NCI-H69 (cell line): ENCODE data around the gene GBP2.
"Not testable (repeated sequence)": the region's sequence is repeated elsewhere in the genome, so short reads cannot be mapped to it uniquely, and the experiment has no call there.

Experiments
- DNase-seq: peaks from one replicate; lab custom pipeline; 2025; lab: John Stamatoyannopoulos, UW

GBP2 gene, protein sequence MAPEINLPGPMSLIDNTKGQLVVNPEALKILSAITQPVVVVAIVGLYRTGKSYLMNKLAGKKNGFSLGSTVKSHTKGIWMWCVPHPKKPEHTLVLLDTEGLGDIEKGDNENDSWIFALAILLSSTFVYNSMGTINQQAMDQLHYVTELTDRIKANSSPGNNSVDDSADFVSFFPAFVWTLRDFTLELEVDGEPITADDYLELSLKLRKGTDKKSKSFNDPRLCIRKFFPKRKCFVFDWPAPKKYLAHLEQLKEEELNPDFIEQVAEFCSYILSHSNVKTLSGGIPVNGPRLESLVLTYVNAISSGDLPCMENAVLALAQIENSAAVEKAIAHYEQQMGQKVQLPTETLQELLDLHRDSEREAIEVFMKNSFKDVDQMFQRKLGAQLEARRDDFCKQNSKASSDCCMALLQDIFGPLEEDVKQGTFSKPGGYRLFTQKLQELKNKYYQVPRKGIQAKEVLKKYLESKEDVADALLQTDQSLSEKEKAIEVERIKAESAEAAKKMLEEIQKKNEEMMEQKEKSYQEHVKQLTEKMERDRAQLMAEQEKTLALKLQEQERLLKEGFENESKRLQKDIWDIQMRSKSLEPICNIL

DNA sequence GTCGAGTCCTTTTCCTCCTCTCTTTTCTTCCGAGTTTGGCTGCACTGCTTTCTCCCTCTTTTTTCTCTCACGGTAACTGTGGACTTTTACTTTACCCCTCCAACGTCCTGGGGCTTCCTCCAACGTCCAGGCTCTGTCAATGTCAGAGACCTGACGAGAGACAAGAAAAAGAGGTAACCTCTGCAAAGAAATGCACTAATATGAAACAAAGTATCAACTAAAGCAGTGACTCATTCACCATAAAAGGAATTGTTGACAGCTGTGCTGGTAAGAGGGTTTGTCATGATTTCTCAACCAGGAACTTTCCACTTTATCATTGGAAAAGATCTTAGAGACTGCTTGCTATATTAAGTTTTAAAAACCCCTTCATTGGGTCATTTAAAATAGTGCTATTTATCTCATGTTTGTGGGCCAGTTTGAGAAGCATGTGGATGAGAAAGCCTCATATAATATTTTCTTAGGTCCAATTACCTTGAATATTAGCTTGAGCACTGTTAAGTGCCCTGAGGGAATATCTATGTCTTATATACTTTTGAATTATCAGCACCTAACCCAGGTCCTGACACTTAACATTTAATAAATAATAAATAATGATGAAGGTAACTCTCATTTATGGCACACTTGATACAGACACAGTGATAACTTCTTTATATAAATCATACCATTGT lies at the start of gene GBP2:
TSS of gene GBP2 (minus strand) at position 202 of the 668 bp plus-strand sequence. CDS start 4,148 bp downstream, outside the sequence.
- no peak for DNase-seq

DNA sequence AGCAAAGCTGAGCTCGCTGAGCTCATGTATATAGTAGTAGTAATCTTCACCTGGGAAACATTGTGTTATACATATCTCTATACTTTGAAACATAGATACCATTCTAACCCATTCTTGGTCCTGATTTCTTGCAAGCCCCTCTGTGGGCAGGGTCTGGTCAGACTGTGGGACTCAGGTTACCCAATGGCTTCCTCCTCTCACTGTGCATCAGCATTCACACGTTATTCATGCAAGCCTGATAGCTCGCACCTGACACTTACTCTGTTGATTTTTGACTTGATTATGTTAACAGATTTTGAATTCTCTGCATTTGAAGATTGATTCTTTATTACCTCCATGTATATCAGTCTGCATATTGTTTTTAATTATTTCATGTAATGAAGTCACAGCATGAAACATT lies 48.6 kb upstream of the GBP2 start:
- DNase-seq, result no peak

DNA sequence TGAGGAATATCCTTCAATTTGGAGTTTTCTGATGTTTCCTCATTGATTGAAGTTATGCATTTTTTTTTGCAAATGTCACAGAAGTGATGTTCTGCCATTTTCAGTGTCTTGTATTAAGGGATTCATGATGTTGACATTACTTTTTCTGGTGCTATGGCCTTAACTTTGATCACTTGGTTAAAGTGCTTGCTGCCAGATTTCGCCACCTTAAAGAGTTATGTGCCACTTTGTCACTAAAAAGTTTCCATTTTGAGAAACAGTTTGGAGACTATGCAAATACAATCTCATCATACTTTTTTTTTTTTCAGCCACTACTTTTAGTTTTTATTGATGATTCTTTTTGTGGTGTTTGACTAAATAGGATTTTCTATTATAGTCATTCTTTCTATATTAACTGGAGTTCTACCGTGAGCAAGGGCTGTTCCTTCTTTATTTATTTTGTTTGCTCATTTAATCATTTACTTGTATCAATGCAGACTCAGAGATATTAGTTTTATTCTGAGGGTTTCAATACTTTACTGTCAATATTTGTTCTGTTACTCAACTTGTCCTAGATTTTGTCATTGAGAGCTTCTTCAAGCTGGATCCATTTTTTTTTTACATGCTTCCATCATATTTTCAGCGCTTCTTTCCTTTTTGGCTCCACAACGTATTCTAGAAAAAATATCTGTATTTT lies 46.7 kb upstream of the GBP2 start:
- no peak for DNase-seq

DNA sequence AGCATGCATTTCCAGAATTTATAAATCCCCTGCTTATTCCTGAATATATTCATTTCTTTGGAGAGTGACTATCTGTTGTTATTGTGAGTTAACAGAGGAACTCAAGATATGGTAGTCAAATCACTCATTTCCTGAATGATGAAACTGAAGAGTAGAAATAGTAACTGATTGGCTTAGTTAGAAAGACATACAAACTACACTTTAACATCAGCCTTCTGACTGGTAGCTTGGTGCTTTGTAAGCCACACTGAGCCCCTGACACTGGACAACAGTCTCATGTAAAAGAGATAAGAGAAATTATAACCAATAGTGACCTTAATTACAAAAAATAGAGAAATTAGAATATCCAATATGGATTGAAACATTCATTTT lies 45.1 kb upstream of the GBP2 start:
- no peak for DNase-seq

DNA sequence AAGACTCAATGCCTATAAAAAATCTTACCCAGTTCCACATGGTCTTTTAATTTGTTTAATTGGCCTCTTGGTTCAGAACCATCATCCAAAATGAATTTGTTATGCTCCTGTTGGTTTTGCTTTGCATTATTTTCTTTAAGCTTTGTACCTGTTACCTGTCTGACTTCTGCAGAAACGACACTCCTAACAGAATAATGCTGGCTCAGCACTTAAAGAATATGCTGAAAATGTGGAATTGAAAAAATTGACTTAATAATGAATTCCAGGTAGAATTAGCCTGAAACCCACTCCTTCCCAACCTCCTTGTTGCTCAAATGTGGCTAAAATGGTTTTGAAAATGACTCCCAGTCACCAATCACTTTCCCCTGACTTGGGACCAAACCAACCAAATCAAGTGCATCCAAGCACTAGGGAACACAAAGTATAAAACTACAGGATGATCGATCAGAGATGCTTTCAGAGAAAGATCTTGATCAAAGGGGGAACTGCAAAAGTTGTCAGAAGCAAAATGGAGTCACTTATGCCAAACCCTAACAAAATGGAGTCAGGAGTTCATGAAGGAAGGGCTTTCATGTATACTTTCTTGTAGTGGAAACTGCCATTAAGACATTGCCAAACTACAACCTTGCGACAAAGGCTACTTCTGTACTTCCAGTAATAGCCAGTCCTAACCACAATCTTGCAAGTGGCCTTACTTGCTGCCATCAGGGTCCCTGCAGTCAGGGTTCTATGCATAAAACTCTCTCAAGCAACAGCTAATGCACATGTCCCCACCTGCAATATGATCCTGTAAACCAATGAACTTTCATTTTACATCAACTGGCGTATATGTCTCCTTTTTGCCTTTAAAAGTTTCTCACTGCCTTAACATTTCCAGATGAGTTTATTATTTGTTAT lies 44.5 kb upstream of the GBP2 start:
- DNase-seq, result no peak

DNA sequence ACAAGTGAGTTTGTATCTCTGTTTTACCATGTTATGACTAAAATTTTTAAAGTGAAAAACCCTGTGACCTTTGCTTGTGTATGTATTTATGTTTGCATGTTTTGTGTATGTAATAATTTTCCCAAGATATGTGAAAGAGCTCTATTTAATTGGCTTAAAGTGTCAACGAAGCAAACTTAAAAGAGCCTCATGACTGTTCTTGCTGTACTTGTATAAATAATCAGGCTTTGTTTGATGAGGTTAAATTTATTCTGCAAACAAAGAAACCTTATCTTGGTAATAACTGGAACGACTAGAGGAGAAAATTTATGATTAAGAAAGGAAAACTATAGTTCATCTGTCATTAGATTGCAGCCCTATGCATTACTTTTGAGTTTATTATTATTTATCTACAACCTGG lies 43.3 kb upstream of the GBP2 start:
- no peak for DNase-seq

DNA sequence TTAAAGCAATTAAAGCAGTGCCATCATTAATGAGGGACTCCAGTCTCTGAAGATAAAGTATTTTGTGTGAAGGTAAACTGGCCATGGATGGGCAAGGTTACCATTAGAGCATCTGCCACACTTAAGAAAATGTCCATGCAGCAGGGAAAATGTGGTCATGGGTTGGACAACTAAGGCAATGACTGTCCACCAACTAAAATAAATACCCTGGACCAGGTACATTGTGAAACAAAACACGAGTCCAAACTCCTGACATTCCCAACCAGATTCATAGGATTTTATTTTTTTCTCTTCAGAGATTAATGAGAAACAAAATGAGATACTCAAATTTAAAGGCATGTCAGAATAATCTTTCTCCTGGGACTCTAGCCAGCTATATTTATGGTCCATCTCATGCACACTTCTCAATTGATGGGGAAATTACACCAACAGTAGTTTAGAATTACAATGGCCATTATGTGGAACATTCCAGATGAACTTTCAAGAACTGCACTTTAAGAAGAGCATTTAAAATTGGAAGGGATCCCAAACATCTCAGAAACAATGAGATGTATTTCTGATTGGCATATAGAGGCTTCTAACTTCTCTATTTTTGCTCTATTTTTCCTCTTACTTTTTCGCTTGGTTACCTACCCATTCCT lies 41.8 kb upstream of the GBP2 start:
- DNase-seq, result peak; percentile 29

DNA sequence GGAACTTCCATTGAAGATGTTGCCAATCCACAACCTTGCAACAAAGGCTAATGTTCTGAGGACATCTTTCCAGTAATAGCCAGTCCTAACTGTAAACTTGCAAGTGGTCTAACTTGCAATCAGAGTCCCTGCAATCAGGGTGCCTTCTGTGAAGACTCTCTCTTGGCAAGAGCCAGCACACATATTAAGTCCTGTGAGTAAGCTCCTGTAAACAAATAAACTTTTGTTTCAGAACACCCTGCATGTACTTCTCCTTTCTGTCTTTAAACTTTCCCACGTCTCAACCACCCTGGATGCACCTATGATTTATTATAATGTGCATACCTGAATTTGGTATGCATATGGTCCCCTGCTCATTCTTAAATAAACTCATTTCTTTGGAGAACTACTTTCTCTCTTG lies 40.8 kb upstream of the GBP2 start:
- DNase-seq, result no peak

DNA sequence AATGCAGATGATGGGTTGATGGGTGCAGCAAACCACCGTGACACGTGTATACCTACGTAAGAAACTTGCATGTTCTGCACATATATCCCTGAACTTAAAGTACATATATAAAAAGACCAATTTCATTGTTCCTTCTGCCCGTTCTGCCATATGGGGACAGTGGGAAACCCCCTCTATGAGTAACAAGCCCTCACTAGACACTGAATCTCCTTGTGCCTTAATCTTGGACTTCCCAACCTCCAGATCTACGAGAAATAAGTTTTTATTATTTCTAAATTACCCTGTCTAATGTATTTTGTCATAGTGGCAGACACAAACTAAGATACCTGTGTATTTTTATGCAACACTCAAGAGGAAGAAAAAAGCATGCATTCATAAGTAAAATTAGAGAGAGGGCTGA lies 39.9 kb upstream of the GBP2 start:
- no peak for DNase-seq

DNA sequence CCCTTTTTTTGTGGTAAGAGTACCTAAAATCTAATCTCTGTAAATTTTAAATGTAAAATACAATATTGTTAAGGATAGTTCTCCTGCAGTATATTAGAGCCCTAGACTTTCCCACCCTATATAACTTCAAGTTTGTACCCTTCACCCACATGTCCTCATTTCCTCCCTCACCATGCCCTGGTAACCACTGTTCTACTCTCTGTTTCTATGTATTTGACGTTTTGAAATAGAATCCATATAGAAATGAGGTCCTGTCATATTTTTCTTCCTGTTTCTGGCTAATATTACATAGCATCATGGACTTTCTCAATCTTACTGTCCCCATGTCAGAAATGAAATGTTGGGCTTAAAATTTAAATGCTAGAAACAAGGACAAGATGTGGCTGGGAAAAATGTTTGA lies 25.1 kb upstream of the GBP2 start:
- DNase-seq, result no peak

DNA sequence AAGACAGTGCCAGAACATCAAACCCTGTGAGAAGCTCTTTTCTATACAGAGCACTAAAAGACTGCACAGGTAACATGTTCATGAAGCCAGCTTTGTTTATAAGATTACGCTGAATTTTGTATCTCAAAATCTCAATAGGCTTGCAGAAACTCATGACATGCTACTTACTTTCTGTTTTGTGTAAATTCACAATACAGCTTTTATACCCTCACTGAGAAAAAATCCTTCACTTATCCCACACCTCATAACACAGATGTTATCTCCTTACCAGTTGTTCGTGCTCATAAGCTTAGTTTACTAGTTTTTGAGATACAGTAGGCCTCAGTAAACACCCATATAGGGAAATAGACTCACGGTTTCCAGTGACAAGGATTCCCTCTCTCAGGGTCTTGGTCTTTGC lies 24.1 kb upstream of the GBP2 start:
- DNase-seq, result no peak

DNA sequence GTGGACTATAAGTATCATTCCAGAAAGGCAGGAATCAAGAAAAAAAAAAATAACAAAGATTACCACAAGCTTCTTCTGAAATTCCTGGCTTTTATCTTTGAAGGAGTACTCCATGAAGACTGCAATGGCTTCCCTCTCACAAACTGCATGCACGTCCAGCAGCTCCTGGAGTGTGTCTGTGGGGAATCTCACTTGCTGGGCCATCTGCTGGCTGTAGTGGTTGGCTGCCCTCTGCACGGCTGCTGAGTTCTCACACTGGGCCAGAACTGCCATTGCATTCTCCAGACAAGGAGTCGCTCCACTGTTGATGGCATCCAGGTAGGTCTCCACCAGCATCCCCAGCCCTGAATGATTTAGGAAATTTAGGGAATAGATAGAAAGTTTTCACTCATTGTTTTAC lies 23.3 kb upstream of the GBP2 start:
- peak; percentile 23 for DNase-seq

DNA sequence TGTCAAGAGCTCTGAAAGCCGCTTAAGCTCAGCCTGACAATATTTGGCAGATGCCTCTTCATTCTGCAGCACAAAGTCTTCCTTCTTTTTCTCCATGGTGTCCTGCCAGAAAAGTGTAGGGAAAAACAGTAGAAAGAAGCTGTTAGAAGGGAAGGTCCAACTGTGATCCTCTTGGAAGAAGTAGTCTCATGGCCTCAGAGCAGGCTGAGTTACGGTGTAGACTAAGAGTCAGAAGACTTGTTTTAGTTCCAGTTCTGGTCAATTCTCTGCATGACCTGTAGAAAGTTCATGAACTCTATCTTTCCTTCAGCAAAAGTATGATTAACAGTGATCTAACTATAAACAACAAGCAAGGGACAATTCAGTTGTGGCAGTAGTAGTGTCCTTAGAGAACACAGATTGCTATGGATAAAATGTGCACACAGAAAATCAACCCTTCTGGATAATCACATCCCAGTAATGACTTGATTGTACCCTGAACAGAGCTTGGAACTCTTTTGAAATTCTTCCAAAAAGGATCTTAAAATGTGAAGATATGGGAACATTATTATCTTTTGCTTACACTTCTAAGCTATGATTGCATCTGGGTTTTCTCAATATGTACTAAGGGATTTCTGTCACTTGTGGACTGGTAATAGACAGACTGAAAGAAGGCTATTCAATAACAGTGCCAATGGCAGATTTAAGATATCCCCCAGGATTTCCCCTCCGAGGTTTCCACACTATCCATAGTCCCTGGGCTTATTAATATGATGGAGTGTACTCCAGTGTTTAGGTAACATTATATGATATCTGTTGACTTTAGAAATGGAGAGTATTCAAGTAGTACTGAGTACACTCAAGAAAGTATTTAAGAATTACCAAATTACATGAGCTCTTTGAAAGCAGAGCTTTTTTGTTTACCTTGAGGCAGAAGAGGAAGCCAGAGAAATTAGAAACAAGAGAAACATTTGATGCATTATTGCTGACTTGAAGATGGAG lies 22.1 kb upstream of the GBP2 start:
- DNase-seq, result no peak

DNA sequence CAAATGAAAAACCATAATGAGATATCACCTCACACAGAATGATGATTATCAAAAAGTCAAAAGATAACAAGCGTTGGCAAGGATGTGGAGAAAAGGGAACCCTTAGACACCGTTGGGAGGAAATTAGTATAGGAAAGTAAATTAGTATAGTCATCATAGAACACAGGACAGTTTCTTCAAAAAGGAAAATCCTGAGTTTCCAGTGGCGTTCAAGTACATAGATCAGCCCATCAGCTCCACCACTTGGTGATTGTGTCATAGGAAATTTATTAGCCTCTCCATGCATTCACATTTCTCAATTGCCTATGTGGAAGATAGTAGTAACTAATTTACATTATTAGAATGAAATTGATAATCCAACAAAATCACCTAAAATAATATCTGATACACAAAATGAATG lies 20.8 kb upstream of the GBP2 start:
- DNase-seq, result no peak

DNA sequence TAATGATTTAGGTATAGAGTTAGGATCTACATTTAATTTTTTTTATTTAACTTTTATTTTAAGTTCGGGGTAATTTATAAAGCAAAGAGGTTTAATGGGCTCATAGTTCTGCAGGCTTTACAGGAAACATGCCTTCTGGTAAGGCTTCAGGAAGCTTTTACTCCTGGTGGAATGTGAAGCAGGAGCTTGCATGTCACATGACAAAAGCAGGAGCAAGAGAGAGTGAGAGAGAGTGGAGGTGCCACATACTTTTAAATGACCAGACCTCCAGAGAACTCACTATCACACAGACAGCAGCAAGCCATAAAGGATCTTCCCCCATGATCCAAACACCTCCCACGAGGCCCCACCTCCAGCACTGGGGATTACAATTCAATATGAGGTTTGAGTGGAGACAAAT lies 17.6 kb upstream of the GBP2 start:
- no peak for DNase-seq

DNA sequence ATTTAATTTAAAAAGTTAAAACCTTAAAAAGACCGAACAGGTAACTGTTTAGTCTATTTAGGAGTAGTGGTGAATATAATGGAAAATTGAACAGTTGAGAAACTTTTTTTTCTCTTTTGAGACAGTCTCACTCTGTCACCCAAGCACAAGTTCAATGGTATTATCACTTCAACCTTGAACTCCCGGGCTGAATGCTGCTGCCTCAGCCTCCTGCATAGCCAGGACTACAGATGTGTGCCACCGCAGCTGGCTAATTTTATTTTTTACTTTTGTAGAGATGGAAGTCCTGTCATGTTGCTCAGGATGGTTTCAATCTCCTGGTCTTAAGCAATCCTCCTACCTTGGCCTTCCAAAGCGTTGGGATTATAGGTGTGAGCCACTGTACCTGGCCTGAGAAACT lies 16.2 kb upstream of the GBP2 start:
- DNase-seq, result no peak

DNA sequence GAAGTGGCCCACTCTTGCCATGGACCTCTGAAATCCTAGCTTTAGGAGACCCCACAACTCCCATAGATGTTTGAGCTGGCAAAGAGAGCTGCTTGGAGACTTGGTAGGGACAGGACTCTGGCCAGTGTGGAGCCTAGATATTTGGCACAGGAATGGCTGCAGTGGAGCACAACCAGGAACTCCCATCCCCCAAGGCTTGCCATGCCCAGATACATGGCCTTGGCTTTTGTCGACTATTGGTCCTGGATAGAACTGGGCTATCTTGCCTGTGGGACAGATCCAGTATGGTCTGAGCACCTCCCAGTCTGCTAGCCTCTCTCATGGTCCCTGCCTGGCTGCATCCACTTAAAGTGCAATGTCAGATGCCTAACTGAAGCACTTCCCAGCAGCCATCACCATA lies 7.8 kb upstream of the GBP2 start:
- no peak for DNase-seq

DNA sequence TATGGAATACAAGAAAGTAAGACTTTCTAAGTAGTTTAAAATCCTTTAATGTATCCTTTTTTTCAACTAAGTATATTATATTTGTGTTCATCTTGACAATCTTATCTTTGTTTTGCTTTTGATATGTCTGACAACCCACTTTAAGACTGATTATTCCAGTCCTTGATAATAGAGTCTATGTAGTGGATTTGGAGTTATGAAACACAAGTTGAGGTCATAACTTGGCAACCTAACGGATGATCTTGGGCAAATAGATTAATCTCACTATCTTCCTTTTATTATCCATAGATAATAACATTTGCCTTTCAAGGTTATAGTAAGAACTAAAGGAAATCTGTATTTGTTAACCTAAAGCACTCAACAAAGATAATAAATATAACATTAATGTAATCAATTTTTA lies 4.8 kb upstream of the GBP2 start:
- no peak for DNase-seq

DNA sequence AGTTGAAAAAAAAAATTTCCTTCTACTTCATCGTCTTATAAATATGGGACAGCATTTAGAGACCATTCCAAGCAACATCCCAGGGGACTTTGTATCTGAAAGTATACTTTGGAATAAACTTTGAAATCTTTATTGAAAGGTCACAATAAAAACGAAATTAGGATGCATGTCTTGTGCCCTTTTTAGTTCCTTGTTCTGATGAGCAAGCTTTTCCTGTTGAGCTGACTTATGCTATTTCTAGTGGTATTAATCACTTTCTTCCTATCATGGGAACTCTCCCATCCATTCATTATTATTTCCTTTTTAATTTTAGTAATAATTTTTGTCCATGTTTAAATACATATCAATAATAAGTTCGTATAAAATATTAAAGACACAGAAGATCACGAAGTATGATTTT lies 4.0 kb upstream of the GBP2 start:
- DNase-seq, result no peak

DNA sequence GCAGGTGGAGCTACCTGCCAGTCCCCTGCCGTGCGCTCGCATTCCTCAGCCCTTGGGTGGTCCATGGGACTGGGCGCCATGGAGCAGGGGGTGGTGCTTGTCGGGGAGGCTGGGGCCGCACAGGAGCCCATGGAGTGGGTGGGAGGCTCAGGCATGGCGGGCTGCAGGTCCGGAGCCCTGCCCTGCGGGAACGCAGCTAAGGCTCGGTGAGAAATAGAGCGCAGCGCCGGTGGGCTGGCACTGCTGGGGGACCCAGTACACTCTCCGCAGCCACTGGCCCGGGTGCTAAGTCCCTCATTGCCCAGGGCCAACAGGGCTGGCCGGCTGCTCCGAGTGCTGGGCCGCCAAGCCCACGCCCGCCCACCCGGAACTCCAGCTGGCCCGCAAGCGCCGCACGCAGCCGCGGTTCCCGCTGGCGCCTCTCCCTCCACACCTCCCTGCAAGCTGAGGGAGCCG lies 2.1 kb upstream of the GBP2 start:
- not testable (repeated sequence) for DNase-seq
